Stimulated activated naive CD4-positive, alpha-beta T cell treated with Interleukin-2 at 50 U/mL for 16 hours (primary cell): ENCODE results near the gene KRTAP19-7.

ENCODE experiments used
- DNase-seq: peaks from one replicate; lab custom pipeline; 2025; lab: John Stamatoyannopoulos, UW

Gene KRTAP19-7

GRCh38 chr21:30561264-30561895 is at the start of gene KRTAP19-7:
KRTAP19-7 (minus strand) TSS chr21:30561314; CDS start chr21:30561289, 25 bp downstream.
- DNase-seq: no peak

- no peak for DNase-seq
Measured at GRCh38 chr21:30605968-30606367, 44.9 kb upstream of the KRTAP19-7 start.

GRCh38 chr21:30600787-30601186 is 39.7 kb upstream of the KRTAP19-7 start, which contains the start of gene KRTAP22-1:
KRTAP22-1 (plus strand) TSS chr21:30601087.
- no peak for DNase-seq

- no peak for DNase-seq
Measured at GRCh38 chr21:30598802-30599201, 37.7 kb upstream of the KRTAP19-7 start, which contains the start of gene KRTAP6-2. KRTAP6-2 (minus strand) TSS chr21:30598902; CDS start chr21:30598874, 28 bp downstream.

- no peak for DNase-seq
Measured at GRCh38 chr21:30592140-30592539, 31.0 kb upstream of the KRTAP19-7 start, which contains the start of gene KRTAP6-3. KRTAP6-3 (plus strand) TSS chr21:30592440; CDS start chr21:30592446, 6 bp downstream.

GRCh38 chr21:30590297-30590696 is 29.2 kb upstream of the KRTAP19-7 start, which contains the start of gene KRTAP22-2:
KRTAP22-2 (minus strand) TSS chr21:30590397.
- no peak for DNase-seq

GRCh38 chr21:30582870-30583269 is 21.8 kb upstream of the KRTAP19-7 start:
- no peak for DNase-seq

GRCh38 chr21:30580132-30580531 is 19.0 kb upstream of the KRTAP19-7 start:
- no peak for DNase-seq

- no peak for DNase-seq
Measured at GRCh38 chr21:30579346-30579745, 18.2 kb upstream of the KRTAP19-7 start.

- no peak for DNase-seq
Measured at GRCh38 chr21:30577766-30578165, 16.7 kb upstream of the KRTAP19-7 start.

GRCh38 chr21:30567617-30568016 is 6.5 kb upstream of the KRTAP19-7 start:
- no peak for DNase-seq

GRCh38 chr21:30563630-30564029 is 2.5 kb upstream of the KRTAP19-7 start:
- DNase-seq: no peak

- no peak for DNase-seq
Measured at GRCh38 chr21:30563072-30563471, 2.0 kb upstream of the KRTAP19-7 start.

GRCh38 chr21:30561957-30562356 is 843 bp upstream of the KRTAP19-7 start:
- no peak for DNase-seq

GRCh38 chr21:30555095-30555494 is 6.0 kb downstream of the KRTAP19-7 start:
- DNase-seq: no peak

- DNase-seq: no peak
Measured at GRCh38 chr21:30552782-30553181, 8.3 kb downstream of the KRTAP19-7 start.

GRCh38 chr21:30541764-30542163 is 19.4 kb downstream of the KRTAP19-7 start, which contains the start of gene KRTAP19-6:
KRTAP19-6 (minus strand) TSS chr21:30541864; CDS start chr21:30541833, 31 bp downstream.
- no peak for DNase-seq

- DNase-seq: no peak
Measured at GRCh38 chr21:30518876-30519275, 42.2 kb downstream of the KRTAP19-7 start.

- no peak for DNase-seq
Measured at GRCh38 chr21:30515681-30516080, 45.4 kb downstream of the KRTAP19-7 start.
